Embryonic facial prominence (tissue), 1 donor: ENCODE measurements around the gene LLGL2.

ENCODE experiments used
- DNase-seq: peaks from one replicate; pipeline ENCODE4 v3.0.0-alpha.2; 2016; ENCODE audit errors: extremely low spot score

Gene LLGL2

DNA sequence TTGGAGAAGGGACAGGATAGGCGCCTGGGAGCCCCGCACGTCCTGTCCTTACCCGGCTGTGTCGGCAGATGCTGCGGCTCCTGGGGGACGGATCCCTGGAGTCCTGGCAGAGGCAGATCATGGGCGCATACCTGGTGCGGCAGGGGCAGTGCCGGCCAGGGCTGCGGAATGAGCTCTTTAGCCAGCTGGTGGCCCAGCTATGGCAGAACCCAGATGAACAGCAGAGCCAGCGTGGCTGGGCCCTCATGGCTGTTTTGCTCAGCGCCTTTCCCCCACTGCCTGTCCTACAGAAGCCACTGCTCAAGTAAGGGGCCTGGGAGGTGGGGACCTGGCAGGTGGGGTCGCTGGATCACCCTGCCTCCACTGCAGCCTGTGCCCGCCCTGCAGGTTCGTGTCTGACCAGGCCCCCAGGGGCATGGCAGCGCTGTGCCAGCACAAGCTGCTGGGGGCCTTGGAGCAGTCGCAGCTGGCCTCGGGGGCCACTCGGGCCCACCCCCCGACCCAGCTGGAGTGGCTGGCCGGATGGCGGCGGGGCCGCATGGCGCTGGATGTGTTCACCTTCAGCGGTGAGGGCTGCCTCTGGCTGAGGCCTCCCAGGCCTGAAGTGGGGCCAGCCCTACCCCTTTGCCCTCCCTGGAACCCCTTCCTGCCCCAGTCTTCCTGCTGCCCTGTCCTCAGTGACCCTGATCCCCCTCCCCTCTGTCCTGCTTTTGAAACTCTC lies 87.6 kb downstream of the LLGL2 start:
- no peak for DNase-seq

DNA sequence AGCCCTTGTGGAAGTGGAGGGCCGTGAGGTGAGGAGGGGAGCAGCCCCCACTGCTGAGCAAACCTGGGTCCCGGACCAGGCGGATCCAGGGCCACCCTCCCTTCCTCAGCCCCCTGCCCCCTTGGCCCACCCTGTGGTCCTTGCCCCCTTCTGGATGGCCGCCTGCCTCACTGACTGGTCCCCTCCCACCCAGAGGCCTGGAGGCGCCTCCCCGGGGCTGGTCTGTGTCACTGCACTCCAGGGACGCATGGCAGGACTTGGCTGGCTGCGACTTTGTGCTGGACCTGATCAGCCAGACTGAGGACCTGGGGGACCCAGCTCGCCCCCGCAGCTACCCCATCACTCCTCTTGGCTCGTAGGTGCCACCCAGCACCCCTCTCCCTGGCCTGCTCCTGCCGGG lies 88.5 kb downstream of the LLGL2 start:
- no peak for DNase-seq

DNA sequence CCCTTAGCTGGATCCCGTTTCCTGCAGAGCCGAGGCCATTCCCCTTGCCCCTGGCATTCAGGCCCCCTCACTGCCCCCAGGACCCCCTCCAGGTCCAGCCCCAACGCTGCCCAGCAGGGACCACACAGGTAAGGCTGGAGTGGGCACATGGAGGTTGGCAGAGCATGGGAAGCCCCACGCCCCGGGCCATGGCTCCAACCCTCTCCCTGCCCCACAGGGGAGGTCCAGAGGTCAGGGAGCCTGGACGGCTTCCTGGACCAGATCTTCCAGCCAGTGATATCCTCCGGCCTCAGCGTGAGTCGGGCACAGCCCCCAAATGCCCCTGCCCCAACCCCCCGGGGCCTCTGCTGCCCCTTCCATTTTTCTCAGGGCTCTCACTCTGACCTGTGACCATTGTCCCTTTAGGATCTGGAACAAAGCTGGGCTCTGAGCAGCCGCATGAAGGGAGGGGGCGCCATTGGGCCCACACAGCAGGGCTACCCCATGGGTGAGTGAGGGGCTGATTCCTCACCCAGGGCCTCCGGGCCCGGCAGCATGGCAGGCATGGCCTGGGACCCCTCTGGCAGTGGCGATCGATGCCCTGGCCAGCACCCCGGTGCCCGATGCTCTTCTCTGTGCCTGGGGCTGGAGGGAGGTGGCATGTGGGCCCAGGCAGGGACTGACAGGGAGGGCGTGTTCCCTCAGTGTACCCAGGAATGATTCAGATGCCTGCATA lies 89.2 kb downstream of the LLGL2 start:
- no peak for DNase-seq

DNA sequence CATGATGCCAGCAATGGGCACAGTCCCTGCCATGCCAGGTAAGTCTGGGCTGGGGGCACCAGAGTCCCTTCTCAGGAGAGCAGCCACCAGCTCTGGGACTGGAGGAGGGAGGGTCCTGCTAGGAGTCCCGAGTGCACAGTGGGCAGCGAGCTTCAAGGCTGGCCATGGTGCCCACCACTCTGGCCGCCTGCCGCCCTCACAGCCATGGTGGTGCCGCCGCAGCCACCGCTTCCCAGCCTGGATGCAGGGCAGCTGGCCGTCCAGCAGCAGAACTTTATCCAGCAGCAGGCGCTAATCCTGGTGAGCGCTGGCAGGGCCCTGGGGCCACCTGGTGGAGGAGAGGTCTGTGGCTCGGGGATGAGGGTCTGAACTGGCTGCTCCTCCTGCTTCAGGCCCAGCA lies 89.8 kb downstream of the LLGL2 start:
- DNase-seq: no peak

DNA sequence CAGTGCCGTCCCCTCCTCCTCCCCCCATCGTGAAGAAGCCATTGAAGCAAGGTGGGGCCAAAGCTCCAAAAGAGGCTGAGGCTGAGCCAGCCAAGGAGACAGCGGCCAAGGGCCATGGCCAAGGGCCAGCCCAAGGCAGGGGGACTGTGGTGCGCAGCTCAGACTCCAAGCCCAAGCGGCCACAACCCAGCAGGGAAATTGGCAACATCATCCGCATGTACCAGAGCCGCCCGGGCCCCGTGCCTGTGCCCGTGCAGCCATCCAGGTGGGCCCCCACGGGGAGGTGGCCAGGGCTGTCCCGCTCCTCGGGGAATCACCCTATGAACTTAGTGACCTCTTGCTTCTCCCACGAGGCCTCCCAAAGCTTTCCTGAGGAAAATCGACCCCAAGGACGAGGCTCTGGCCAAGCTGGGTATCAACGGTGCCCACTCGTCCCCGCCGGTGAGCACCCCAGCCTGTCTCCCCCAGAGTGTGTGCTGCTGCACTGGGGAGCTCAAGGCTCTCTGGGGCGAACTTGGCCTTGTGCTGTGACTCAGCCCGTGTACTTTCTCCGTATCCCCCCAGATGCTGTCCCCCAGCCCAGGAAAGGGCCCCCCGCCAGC lies 91.1 kb downstream of the LLGL2 start:
- no peak for DNase-seq

DNA sequence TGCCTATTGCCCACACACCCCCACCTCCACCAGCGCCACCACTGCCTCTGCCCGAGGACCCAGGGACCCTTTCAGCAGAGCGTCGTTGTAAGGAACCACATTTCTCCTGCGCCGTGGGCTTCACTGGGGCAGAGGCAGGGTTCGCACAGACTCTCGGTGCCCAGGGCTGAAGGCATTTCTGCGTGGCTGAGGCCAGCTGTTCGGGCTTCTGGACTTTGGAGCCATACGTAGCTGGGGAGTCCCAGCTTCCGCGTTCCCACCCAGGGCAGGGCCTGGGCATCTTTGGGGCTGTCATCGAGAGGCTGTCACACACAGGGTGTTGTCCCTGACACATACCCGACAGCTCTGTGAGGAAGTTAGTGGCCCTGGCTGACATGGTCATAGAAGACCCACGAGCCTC lies 91.7 kb downstream of the LLGL2 start:
- DNase-seq: no peak

DNA sequence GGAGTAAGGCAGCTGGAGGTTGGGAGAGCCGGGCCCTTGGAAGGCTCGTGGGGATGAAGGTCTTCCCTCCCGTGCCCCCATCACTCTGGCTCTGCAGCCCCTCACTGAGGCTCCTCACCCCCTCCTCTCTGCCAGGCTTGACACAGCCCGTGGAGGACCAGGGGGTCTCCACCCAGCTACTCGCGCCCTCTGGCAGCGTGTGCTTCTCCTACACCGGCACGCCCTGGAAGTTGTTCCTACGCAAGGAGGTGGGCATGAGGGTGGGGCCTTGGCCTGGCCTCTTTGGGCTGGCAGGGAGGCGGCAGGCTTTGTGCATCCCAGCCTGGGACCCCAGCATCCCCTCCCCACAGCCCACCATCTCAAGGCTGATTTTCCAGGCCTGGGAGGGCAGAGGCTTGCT lies 92.2 kb downstream of the LLGL2 start:
- DNase-seq: no peak

DNA sequence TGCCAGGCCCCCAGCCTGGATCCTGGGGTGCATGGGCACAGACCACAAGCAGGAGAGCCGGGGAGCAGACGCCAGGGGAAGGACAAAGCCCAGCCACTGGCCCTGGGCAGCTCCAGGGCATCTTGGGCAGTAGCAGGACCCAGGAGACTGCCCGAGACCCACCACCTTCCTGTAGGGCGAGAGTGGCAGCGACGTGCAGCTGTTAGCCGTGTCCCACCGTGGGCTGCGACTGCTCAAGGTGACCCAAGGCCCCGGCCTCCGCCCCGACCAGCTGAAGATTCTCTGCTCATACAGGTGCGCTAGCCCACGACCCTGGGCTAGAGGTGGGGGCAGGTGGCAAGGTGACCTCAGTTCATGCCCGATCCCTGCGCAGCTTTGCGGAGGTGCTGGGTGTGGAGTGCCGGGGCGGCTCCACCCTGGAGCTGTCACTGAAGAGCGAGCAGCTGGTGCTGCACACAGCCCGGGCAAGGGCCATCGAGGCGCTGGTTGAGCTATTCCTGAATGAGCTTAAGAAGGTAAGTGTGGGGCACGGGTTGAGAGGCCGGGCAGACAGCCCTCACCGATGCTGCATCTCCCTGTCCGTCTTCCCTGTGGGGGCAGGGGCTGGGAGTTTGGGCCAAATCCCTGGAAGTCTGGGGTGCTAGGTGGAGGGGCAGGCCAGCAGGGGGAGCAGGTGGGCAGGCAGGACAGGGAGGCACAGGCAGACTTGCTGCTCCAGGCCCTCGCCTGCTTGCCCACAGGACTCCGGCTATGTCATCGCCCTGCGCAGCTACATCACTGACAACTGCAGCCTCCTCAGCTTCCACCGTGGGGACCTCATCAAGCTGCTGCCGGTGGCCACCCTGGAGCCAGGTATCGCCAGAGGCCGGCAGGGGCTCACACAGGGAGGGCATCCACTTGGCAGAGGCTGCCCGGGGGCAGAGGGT lies 94.3 kb downstream of the LLGL2 start:
- DNase-seq: no peak

DNA sequence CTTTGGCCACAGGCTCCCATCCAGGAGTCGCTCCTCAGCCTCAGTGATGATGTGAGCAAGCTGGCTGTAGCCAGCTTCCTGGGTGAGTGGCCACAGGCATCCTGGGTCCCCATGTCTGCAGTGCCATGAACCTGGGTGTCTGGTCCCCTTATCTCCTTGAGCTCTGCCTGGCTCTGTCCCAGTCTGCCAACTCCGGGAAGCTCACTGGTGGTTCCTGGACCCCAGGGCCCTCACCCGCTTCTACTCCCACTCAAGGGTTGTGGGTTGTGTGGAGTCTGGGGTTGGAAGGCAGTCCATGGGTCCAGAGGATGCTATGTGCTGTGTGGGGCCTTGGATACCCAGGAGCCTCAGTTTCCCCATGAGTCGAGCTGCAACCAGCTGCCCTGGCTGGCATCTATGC lies 96.0 kb downstream of the LLGL2 start:
- no peak for DNase-seq

DNA sequence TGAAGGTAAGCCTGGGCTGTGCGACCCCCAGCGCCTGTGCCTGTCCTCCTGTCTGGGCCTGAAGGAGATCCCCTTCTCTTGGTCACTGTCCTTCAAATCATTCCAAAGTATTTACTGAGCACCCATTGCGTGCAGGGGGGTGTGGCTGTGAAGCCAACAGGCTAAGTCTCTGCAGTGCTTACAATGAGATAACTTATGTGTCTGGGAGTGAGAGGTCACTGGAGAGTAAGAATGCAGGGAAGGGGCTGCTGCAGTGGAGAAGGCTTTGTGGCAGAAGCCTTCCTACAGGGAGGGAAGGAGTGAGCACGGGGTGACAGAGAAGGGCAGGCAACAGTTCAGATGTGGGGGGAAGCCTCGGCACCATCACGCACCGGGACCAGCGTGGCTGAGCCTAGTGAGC lies 96.6 kb downstream of the LLGL2 start:
- no peak for DNase-seq

DNA sequence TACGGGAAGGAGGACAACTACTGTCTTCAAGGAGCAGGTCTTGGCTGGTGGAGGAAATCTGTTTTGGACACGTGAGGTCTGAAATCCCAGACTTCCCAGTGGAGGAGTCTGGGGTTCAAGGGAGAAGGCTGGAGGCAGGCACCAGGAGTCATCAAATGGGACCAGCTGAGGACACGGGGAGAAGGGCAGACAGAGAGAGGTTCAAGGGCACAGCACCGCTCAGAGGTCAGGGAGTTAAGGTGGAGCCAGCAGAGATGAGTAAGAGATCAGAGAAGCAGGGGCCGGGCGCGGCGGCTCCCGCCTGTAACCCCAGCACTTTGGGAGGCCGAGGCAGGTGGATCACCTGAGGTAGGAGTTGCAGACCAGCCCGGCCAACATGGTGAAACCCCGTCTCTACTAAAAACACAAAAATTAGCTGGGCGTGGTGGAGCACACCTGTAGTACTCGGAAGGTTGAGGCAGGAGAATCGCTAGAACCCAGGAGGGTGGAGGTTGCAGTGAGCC lies 97.3 kb downstream of the LLGL2 start:
- DNase-seq: no peak

DNA sequence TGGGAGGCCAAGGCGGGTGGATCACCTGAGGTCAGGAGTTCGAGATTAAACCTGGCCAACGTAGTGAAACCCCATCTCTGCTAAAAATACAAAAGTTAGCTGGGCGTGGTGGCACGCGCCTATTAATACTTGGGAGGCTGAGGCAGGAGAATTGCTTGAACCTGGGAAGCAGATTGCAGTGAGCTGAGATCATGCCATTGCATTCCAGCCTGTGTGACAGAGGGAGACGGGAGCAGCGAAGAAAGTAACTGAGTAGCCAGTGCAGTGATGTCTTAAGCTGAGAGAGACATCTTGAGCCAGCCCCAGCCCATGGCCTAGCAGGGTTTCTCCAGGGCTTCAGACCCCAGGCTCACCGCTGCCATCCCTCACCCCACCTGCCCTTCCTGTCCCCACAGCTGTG lies 97.9 kb downstream of the LLGL2 start:
- no peak for DNase-seq

DNA sequence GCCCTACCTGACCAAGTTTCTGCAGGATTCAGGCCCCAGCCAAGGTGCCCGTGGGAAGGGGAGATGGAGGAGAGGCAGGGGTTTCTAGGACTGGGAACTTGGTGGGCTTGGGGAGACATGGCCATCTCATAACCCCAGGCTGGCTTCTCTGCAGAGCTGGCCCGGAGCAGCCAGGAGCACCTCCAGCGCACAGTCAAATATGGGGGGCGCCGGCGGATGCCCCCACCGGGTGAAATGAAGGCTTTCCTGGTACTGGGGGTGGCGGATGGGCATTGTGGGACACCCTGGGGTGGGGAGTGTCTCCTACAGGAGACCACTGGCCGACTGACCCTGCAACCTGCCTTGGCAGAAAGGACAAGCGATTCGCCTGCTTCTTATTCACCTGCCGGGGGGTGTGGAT lies 98.5 kb downstream of the LLGL2 start:
- DNase-seq: no peak
